ENCODE results near the gene IL20RA.

DNA sequence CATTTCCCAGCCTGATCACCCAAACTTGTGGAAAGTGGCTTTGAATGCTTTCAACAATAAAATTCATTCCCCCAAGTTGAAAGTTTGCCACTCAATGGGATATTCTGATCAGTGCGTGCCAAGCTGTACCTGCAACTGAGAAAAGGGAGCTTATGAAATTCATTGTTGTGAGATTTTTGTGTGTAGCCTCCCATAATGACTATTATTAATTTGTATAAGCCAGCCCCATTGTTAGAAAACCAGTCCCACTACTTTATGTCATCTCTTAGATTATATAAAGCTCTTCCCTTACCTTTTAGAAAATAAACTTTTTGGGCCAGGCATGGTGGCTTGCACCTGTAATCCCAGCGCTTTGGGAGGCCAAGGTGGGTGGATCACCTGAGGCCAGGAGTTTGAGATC lies 15.9 kb downstream of the IL20RA start:
- no peak for TF ChIP-seq RAD21 (IDR thresholded peaks at IDR 0.05; ENCODE audit: low read depth)
- TF ChIP-seq CEBPB (IDR thresholded peaks at IDR 0.05) = no peak
- TF ChIP-seq, protein P1, sequence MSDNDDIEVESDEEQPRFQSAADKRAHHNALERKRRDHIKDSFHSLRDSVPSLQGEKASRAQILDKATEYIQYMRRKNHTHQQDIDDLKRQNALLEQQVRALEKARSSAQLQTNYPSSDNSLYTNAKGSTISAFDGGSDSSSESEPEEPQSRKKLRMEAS (IDR thresholded peaks at IDR 0.05) = no peak
- TF ChIP-seq NFIC (IDR thresholded peaks at IDR 0.05) = no peak
- TF ChIP-seq, protein P2, sequence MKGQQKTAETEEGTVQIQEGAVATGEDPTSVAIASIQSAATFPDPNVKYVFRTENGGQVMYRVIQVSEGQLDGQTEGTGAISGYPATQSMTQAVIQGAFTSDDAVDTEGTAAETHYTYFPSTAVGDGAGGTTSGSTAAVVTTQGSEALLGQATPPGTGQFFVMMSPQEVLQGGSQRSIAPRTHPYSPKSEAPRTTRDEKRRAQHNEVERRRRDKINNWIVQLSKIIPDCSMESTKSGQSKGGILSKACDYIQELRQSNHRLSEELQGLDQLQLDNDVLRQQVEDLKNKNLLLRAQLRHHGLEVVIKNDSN (IDR thresholded peaks at IDR 0.05) = no peak
- TF ChIP-seq TAF1 (IDR thresholded peaks at IDR 0.05; ENCODE audit: low read depth) = no peak
- no peak for TF ChIP-seq FOXM1 (IDR thresholded peaks at IDR 0.05; ENCODE audit: borderline replicate concordance, low read depth)
- TF ChIP-seq, protein P3, sequence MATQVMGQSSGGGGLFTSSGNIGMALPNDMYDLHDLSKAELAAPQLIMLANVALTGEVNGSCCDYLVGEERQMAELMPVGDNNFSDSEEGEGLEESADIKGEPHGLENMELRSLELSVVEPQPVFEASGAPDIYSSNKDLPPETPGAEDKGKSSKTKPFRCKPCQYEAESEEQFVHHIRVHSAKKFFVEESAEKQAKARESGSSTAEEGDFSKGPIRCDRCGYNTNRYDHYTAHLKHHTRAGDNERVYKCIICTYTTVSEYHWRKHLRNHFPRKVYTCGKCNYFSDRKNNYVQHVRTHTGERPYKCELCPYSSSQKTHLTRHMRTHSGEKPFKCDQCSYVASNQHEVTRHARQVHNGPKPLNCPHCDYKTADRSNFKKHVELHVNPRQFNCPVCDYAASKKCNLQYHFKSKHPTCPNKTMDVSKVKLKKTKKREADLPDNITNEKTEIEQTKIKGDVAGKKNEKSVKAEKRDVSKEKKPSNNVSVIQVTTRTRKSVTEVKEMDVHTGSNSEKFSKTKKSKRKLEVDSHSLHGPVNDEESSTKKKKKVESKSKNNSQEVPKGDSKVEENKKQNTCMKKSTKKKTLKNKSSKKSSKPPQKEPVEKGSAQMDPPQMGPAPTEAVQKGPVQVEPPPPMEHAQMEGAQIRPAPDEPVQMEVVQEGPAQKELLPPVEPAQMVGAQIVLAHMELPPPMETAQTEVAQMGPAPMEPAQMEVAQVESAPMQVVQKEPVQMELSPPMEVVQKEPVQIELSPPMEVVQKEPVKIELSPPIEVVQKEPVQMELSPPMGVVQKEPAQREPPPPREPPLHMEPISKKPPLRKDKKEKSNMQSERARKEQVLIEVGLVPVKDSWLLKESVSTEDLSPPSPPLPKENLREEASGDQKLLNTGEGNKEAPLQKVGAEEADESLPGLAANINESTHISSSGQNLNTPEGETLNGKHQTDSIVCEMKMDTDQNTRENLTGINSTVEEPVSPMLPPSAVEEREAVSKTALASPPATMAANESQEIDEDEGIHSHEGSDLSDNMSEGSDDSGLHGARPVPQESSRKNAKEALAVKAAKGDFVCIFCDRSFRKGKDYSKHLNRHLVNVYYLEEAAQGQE (IDR thresholded peaks at IDR 0.05; ENCODE audit: low read depth) = no peak
- no peak for TF ChIP-seq YY1 (IDR thresholded peaks at IDR 0.05; ENCODE audit: low read depth)
- TF ChIP-seq EP300 (IDR thresholded peaks at IDR 0.05; ENCODE audit: borderline replicate concordance) = no peak

Measured in Ishikawa (cell line).